22Rv1 (cell line): Measurements from ENCODE around the gene ZFYVE26.

Source experiments
- ZFX ChIP-seq: fragments of 450-650 bp; IDR thresholded peaks from 2 replicates; pipeline ENCODE4 v1.6.1; 2017; ENCODE audit warnings: antibody characterized with exemption, borderline replicate concordance
- TF ChIP-seq, protein P1 (sequence below): fragments of 450-650 bp; IDR thresholded peaks from 2 replicates; pipeline ENCODE4 v1.5.1; 2017; ENCODE audit warnings: mild to moderate bottlenecking

GRCh38 chr14:67762051-67762450, 54.3 kb downstream of the ZFYVE26 start:
- TF ChIP-seq, protein P1, sequence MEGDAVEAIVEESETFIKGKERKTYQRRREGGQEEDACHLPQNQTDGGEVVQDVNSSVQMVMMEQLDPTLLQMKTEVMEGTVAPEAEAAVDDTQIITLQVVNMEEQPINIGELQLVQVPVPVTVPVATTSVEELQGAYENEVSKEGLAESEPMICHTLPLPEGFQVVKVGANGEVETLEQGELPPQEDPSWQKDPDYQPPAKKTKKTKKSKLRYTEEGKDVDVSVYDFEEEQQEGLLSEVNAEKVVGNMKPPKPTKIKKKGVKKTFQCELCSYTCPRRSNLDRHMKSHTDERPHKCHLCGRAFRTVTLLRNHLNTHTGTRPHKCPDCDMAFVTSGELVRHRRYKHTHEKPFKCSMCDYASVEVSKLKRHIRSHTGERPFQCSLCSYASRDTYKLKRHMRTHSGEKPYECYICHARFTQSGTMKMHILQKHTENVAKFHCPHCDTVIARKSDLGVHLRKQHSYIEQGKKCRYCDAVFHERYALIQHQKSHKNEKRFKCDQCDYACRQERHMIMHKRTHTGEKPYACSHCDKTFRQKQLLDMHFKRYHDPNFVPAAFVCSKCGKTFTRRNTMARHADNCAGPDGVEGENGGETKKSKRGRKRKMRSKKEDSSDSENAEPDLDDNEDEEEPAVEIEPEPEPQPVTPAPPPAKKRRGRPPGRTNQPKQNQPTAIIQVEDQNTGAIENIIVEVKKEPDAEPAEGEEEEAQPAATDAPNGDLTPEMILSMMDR, result no peak
- TF ChIP-seq ZFX, result no peak
